GM21381 (cell line): ENCODE measurements around the gene SCART1.
"Not testable (repeated sequence)": the region's sequence is repeated elsewhere in the genome, so short reads cannot be mapped to it uniquely, and the experiment has no call there.

Experiments used
- ATAC-seq: cut with Tn5 transposase; IDR thresholded peaks from one replicate; pipeline ENCODE4 v1.9.1; 2021; ENCODE audit warnings: mild to moderate bottlenecking, moderate library complexity; ENCODE audit not compliant: unreplicated experiment

The SCART1 gene

DNA sequence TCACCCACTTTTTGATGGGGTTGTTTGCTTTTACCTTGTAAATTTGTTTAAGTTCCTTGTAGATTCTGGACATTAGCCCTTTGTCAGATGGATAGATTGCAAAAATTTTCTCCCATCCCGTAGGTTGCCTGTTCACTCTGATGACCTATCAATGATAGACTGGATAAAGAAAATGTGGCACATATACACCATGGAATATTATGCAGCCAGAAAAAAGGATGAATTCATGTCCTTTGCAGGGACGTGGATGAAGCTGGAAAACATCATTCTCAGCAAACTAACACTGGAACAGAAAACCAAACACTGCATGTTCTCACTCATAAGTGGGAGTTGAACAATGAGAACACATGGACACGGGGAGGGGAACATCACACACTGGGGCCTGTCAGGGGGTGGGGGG, 15.5 kb downstream of the SCART1 start:
- not testable (repeated sequence) for ATAC-seq

GRCh38 chr10:133471300-133472109, 17.8 kb downstream of the SCART1 start:
- no peak for ATAC-seq

- ATAC-seq: no peak
Observed at GRCh38 chr10:133473270-133473669, 19.5 kb downstream of the SCART1 start.

DNA sequence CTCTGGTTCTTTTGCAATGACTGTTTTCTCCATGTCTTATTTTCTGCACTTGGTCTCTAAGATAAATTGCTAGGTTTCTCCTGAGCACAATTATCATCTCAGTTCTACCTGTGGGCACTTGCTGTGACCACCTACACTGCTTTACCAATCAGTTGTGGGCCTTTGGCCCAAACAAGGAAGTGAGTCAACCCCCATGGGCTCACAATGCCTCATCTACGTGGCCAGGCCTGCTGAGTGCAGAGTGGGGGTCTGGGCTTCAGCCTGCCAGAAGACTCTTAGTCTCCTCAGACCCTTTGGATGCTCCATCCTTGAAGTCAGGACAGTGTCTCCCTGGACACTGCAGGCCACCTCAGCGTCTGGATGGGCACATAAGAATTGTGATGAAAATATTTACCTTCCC, 20.3 kb downstream of the SCART1 start:
- ATAC-seq: no peak

- ATAC-seq: no peak
Observed at GRCh38 chr10:133474665-133475424, 21.1 kb downstream of the SCART1 start.

GRCh38 chr10:133475425-133475734, 21.6 kb downstream of the SCART1 start:
- ATAC-seq: no peak

DNA sequence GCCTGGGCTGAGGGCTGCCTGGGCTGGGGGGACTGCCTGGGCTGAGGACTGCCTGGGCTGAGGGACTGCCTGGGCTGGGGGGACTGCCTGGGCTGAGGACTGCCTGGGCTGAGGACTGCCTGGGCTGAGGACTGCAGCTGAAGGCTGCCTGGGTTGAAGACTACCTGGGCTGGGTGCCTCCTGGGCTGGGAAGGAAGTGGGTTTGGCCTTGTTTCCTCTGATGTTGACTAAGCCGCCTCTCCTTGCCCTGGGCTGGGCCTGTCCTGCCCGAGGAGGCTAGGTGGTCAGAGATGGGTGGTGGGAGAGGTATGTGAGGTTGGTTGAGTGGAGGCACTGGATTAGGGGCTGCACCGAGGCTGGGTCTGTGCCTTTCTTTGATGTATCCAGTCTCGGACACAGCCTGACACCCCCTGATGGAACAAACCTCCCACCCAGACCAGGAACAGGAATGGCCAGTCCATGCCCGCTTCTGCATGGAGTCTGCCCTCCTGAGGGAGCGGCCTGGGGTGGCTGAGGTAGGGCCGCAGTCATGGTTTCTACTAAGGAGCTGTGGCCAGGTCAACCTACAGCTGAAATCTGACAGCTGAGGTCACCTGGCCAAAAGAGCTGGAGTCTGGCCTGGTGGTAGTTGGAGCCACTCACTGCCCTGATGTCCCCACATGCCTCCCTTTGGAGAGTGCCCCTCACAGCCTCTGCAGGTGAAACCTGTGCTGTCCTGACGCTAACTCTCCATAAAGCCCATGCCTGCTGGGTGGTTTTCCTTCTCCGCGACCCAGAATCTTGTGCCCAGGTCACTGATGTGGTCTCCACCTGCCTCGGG, 22.3 kb downstream of the SCART1 start:
- ATAC-seq: no peak

- no peak for ATAC-seq
Observed at GRCh38 chr10:133476641-133476990, 22.9 kb downstream of the SCART1 start.

GRCh38 chr10:133481086-133481643, 27.4 kb downstream of the SCART1 start:
- no peak for ATAC-seq

GRCh38 chr10:133481657-133482056, 27.9 kb downstream of the SCART1 start:
- ATAC-seq: no peak

DNA sequence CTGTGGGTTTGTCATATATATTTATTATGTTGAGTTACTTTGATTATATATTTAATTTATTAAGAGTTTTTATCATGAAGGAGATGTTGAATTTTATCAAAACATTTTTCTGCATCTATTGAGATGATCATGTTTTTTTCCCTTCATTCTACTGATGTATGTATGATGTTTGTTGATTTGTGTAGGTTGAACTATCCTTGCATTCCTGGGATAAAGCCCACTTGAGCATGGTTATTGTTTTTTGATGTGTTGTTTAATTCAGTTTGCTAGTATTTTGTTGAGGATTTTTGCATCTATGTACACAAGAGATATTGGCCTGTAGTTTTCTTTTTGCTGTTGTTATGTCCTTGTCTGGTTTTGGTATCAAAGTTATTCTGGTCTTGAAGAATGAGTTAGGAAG, 31.1 kb downstream of the SCART1 start:
- ATAC-seq: no peak

GRCh38 chr10:133487085-133487484, 33.3 kb downstream of the SCART1 start:
- no peak for ATAC-seq

DNA sequence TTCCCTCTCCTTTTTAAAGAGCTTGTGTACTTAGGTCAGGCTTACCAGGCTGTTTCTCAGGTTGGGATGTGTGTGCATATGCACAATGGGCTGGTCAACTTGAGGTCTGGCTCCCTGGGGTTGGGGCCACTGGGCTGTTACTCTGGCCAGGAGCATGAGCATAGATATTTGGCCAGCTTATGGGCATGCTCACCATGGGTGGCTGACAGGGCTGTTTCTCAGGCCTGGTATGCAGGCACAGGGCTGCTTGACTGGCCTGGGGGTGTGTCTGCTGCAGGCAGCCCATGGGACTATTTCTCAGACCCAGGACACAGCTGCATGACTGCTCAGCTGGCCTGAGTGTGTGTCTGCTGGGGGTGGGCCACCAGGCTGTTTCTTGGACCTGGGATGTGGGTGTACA, 34.6 kb downstream of the SCART1 start:
- no peak for ATAC-seq

GRCh38 chr10:133489816-133490588, 36.3 kb downstream of the SCART1 start:
- ATAC-seq: peak; percentile 53

DNA sequence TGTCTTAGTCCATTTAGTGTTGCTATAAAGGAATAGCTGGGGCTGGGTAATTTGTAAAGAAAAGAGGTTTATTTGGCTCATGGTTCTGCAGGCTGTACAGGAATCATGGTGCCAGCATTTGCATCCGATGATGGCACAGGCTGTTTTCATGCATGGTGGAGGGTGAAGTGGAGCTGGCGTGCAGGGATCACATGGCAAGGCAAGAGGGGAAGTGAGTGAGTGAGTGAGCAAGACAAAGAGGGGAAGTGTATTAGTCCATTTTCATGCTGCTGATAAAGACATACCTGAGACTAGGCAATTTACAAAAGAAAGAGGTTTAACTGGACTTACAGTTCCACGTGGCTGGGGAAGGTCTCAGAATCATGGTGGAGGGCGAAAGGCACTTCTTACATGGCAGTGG, 39.8 kb downstream of the SCART1 start:
- ATAC-seq: not testable (repeated sequence)

- not testable (repeated sequence) for ATAC-seq
Observed at GRCh38 chr10:133497363-133497762, 43.6 kb downstream of the SCART1 start.

GRCh38 chr10:133499176-133499575, 45.4 kb downstream of the SCART1 start:
- ATAC-seq: not testable (repeated sequence)

DNA sequence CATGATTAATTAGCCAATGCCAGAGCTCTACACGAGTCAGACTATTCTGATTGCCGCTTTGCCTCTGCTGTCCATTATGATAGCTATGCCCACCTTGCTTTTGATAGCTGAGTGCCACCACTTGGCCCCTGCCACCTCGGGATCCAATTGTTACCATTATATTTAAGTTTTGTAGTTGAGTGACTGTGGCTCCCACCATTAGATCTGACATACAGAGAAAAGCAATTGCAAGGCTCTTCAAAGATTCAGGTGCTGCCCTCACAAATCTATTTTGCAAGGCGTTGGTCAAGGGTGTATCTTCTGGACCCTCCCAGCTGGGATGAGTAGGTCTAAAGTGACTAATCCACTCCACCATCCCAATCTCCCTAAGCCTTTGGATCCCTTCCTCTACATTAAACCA, 47.2 kb downstream of the SCART1 start:
- not testable (repeated sequence) for ATAC-seq

DNA sequence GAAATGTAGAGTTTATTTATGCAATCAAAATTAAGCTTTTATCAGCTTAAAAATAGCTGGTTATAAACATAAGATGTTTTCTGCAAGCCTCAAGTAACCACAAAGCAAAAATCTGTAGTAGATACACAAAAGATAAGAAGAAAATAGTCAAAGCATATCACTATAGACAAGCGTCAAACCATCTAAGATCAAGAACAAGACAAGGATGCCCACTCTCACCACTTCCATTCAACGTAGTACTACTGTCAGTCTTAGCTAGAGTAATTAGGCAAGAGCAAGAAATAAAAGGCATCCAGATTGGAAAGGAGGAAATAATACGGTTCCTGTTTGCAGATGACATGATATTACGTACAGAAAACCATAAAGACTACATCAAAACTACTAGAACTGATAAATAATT, 56.0 kb downstream of the SCART1 start:
- ATAC-seq: no peak

DNA sequence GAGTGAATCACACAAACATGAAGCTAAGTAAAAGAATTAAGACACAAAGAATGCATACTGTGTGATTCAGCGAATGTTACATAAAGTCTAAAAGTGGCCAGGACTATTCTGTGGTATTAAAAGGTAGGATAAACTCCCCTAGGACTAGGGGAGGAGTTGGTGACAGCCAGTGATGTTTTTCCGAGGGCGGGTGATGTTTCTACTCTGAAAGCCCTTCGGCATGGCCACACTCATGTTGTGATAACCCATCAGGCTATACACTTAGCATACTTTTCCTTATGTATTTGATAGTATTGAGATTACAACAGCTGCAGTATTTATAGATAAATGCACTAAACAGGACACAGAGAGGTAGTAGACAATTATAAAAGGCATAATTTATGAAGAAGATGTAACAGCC, 57.7 kb downstream of the SCART1 start:
- ATAC-seq: no peak
